ENCODE measurements around the gene TENT5A. TPM values are rescaled to one million over a fixed set of nuclear protein-coding genes. Genes with fewer than 3 reads are reported as not detected.

The TENT5A gene
- total RNA-seq, 2 donors from 2014 or later: 30.0 to 36.6 TPM

- ATAC-seq (no peak), DNase-seq (no peak)
- intact Hi-C loops (cut with DNase I): no loop called here
Measured at GRCh38 chr6:81734081-81734480, 18.4 kb downstream of the TENT5A start.

- intact Hi-C loops (cut with DNase I): no loop called here
- peak in 1 of 2 donors; percentile 56 for ATAC-seq
- no peak for DNase-seq
Measured at GRCh38 chr6:81731814-81732213, 20.7 kb downstream of the TENT5A start.

DNA sequence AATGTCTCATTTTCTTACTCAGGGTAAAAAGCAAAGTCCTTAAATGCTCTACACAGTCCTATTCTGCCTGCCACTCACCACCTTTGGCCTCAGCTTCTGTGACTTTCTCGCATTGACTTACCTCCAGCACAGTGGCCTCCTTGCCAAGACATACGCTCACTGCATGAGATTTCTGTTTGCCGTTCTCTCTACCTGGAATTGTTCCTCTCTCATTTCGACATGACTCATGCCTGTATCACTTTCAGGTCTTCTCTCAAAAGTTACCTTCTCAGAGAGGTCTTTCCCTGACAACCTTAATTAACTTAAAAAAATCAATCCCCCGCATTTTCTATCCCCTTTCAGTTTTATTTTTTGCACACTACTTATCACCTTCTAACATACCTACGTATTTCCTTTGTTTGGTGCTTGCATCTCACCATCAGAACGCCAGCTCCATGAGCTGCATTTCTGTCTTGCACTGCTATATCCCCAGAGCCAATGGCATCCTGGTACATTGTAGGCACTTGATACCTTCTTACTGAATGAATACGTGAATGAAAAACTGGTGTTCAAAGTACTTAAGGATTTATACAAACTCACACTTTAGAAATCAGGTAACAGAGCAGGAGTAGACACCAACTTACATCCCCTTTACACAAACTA is 24.5 kb downstream of the TENT5A start:
- ATAC-seq: no peak
- intact Hi-C loops (cut with DNase I): no loop called here
- no peak for DNase-seq

DNA sequence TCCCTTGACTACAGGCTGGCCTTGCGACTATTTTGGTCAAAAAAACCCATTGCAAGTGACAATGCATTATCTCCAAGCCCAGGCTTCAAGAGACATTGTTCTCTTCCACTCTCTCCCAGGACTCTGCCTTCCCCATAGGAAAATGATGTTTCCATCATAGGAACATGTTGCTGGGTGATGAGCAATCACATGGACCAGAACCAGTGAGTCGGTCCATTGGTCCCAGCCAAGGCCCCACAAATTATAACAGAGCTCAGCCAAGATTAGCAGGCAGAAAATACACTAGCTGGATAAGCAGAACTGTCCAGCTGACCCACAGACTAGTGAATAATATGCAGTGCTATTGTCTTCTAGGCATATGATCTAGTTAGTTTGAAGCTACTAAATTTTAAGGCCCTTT is 27.4 kb downstream of the TENT5A start:
- ATAC-seq: peak in 1 of 2 donors; percentile 26
- intact Hi-C loops (cut with DNase I): no loop called here
- no peak for DNase-seq

DNA sequence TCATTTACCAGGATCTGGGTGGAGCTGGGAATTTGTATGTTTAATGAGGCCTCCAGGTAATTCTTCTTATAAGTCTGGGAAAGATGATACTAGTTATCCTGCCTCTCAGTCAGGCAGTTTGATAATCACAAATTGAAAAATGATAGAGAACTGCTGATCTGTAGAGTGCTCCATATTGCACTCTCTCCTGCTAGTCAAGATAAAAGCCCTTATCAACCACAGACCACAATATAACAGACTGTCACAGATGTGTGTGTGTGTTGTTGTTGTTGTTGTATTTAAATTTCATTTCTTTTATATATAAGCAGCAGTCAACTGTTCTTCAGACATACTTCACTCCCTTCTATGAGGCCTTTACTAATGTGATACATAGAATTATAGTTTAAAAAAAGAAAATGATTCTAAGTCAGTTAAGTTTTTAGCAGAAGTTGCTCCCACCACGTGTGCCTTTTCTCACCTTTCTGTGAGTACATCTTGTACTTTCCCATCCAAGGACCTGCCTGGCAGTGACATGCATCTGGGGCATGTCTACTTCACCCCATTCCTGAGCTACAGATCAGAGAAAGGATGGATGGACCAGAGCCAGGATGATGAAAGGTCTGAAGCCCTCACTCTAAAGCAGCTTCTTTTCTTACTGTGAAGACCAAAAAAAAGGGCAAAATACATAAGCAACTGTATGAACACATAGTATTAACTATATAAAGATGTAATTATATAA is 29.8 kb downstream of the TENT5A start:
- intact Hi-C loops (cut with DNase I): no loop called here
- ATAC-seq (no peak), DNase-seq (no peak)

- intact Hi-C loops (cut with DNase I): no loop called here
- no peak for DNase-seq
- no peak for ATAC-seq
Measured at GRCh38 chr6:81720427-81720826, 32.1 kb downstream of the TENT5A start.

DNA sequence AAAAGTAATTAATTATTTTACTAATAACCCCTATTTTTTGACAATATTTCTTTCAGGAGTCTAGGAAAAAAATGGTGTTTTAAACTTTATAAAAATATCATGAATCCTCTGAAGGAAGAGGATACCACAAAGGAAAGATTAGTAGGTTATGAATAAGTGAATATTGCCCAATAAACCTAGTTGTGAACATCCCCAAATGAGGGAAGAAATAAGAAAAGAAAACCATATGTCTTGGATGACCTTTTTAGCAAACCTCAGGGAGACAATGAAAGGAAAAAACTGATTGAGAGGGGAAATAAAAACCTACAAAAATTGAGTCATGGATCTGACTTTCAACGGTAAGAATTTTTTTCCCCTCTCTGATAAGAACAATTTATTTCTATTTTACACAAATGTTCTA is 34.4 kb downstream of the TENT5A start:
- no peak for ATAC-seq
- intact Hi-C loops (cut with DNase I): no loop called here
- DNase-seq: no peak

DNA sequence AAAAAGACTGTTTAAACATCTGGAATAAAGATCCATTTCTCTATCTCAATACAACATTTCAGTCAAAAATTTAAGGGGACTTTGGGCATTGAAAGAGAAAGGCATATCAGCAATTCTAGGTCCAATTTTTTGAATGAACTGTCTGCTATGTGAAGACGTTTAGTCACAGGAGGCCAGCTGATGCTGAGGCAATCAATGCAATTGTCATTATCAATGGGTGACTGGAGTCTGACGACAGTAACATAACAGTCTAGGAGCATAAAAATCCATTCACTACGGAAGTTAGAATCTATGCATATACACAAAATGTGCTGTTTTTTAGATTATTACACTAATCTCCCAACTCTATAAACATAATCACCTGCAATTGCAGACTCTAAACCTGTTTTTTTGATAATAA is 37.8 kb downstream of the TENT5A start:
- intact Hi-C loops (cut with DNase I): no loop called here
- DNase-seq (no peak), ATAC-seq (no peak)

DNA sequence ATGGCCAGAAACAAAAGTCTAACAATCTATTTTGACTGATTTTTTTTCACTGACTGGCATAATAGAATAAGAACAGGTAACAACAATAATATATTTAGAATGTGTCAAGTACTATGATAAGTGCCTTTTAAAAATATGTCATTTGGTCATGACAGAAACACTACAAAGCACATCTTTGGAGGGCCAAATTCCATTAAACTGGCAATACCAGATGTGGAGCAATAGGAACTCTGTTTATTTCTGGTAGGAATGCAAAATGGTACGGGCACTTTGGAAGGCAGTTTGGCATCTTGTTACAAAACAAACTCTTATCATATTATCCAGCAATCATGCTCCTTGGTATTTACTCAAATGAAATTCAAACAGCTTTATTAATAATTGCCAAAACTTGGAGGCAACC is 39.3 kb downstream of the TENT5A start:
- ATAC-seq: no peak
- DNase-seq: no peak
- intact Hi-C loops (cut with DNase I): no loop called here

DNA sequence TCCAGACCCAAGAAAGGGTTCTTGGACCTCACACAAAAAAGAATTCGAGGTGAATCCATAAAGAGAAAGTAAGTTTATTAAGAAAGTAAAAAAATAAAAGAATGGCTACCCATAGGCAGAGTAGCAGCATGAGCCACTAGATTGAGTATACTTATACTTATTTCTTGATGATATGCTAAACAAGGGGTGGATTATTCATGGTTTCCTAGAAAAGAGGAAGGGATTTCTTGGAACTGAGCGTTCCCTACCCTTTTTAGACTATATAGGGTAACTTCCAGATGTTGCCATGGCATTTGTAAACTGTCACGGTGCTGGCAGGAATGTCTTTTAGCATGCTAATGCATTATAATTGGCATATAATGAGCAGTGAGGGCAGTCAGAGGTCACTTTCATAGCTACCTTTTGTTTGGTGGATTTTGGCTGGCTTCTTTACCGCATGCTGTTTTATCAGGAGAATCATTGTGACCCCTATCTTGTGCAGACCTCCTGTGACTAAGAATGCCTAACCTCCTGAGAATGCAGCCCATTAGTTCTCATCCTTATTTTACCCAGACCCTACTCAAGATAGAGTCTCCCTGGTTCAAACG is 44.3 kb downstream of the TENT5A start:
- ATAC-seq (no peak), DNase-seq (no peak)

DNA sequence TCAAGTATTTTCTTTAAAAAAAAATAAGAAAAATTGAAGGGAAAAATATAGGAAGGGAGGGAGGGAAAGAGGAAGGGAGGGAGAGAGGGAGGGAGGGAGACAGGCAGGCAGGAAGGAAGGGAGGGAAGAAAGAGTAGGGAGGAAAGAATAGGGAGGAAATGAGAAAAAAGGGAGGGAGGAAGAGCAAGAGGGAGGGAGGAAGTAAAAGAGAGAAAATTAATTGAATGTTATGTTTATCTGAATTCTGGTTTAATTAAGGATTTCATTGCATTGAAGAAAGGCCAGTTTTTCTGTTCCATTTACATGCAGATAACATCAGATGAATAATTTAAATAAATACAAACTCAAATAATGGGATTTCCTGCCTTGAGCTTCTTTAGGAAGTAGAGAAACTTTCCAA is 47.8 kb downstream of the TENT5A start:
- ATAC-seq (no peak), DNase-seq (no peak)
- intact Hi-C loops (cut with DNase I): no loop called here

More for the DNA sequence above, 44.3 kb downstream of the TENT5A start:
- intact Hi-C loops (cut with DNase I): no loop called here

GRCh38 chr6:81700414-81700813 is 52.1 kb downstream of the TENT5A start:
- DNase-seq (no peak), ATAC-seq (no peak)
- intact Hi-C loops (cut with DNase I): no loop called here

DNA sequence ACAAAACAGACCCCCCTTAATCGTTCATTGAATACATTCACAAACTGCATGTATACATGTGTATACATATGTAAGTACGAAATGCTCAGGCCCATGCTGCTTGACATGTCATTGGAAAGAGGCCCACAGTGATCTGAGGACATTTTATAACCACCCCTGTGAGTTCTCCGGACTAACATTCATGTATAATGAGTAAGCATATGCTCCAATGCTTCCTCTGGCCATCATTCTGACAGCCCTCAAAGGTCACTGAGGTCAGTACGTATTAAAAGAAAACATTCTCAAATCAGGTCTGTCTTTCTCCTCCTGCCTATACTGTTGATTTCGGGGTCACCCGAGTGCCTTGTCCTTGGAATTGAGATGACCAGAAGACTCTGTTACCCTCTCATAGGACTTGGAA is 54.9 kb downstream of the TENT5A start:
- intact Hi-C loops (cut with DNase I): no loop called here
- DNase-seq (no peak), ATAC-seq (peak in 1 of 2 donors; percentile 60)

GRCh38 chr6:81696524-81696923 is 56.0 kb downstream of the TENT5A start:
- ATAC-seq: no peak
- no peak for DNase-seq
- intact Hi-C loops (cut with DNase I): no loop called here

Measured in left cardiac atrium (tissue), 4 donors.